Measurements from ENCODE around the gene ADARB2.

Gene ADARB2

DNA sequence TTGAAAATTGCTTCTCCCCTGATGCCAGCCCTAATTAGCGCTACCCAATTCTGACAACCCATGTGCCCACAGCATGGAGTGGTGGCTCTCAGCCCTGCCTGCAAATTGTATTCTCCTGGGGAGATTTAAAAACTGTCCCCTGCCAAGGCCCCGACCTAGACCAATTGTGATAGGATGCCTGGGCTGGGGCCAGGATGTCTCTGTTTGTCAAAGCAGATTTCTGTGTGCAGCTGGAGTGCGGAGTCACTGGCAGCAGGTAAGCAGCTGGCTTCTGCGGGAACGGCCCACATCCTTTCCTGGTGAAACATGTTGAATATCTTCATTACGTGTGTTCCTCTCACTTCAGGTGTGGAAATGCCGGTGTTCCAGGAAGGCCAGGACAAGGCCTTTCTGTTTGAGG lies 442.6 kb downstream of the ADARB2 start:
- no peak for DNase-seq

DNA sequence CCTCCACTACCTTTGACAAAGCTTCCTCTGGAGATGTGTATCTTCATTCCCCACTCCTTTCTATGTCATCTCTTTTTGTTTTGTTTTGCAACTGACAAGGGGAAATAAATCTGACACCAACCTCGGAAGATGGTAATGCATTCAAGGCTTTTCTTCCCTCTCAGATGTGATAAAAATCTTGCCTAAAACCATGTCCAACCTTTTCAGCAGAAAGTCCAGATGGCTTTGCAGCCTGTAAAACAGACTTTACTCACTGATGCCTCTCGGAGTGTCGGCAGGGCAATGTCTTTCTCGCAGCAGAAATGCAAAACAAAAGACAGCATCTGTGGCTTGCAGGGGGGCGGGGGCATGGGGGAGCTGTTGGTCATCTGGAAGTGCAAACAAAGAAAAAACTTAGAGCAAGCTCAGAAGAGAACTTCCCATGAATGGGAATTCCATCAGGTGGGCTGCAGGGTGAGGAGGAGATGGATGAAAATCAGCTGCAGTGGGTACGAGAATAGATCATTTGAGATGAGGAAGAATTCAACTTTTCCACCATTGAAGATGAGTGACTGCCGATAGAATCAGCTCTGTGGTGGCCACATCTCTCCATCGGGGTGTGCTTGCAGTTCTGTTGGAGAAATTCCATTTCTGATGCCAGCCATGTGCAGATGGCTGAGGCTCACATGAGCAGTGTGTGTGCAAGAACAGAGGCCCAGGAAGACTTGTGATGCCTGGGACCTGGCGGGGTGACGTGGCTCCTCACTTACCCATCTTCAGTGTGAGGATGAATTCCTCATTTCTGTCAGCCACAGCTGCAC lies 443.5 kb downstream of the ADARB2 start:
- DNase-seq, result no peak

DNA sequence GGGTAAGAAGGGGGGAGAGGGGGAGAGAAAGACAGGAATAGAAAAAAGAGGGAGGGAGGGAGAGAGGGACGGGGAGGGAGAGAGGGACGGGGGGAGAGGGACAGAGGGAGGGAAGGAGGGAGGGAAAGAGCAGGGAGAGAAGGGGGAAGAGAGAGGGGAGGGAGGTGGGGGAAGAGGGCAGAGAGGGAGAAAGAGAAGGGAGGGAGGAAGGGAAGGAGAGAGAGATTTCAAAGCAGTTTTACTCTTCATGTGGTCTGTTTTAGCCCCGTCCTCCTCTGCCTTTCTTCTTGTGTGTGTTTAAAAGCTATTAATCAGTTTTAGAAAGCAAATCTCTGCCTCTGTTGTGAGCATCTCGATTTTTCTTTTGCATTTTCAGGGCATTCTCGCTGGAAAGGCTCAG lies 444.2 kb downstream of the ADARB2 start:
- DNase-seq, result no peak

- no peak for DNase-seq
Measured at GRCh38 chr10:1292611-1293031, 444.7 kb downstream of the ADARB2 start.

GRCh38 chr10:1291178-1292090 lies 445.9 kb downstream of the ADARB2 start:
- no peak for DNase-seq

DNA sequence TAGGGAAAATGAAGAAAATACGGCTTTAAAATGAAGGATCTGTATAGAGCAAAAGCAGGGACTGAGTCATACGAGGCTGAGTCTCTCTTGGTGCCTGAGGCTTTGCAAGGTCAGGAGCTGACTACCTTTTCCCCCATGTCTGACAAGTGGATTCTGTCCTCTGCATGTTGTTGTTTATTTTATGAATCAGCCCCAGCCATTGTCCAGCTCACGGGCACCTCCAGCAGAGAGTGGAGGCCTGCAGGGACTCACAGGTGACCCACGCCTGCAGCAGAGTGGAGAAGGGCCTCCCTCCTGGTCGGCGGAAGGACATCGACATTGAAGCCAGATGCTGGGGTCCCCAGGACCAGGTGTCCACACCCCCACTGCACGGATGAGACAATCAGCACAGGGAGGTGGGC lies 447.3 kb downstream of the ADARB2 start:
- DNase-seq, result no peak

DNA sequence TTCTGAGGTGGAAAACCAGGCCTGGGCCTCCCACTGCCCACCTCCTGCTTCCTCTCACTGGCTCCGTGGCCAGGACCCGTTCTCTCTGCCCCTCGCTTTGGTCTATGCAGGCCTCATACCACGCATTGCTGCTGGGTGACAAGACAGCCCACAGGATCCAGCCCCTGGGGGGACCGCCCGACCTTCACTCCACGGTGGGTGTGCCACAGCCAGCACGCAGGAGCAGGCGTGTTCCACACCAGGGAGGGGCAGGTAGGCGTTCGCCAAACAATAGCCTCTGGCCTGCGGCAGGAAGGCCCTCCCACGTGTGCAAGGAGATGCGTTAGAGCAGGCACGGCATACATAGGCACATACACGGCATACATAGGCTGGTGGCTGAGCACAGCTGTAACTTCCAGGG lies 447.7 kb downstream of the ADARB2 start:
- DNase-seq, result no peak

- DNase-seq, result no peak
Measured at GRCh38 chr10:1287971-1288401, 449.3 kb downstream of the ADARB2 start.

- DNase-seq, result no peak
Measured at GRCh38 chr10:1287487-1287886, 449.8 kb downstream of the ADARB2 start.

GRCh38 chr10:1284076-1284475 lies 453.2 kb downstream of the ADARB2 start:
- DNase-seq, result no peak

GRCh38 chr10:1281405-1281782 lies 455.9 kb downstream of the ADARB2 start:
- DNase-seq, result no peak

- DNase-seq, result no peak
Measured at GRCh38 chr10:1280466-1281404, 456.6 kb downstream of the ADARB2 start.

DNA sequence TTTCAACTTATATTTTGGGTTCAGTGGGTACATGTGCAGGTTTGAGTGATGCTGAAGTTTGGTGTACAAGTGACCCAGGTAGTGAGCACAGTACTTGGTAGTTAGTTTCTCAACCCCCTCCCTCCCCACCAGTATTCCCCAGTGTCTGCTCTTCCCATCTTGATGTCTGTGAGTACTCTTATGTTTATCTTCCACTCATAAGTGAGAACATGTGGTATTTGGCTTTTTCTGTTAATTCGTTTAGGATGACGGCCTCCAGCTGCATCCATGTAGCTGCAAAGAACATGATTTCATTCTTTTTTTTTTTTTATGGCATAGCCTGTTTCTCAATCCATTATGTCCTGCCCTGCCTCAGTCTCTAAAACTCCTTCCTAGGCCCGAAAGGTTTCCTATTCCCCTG lies 459.0 kb downstream of the ADARB2 start:
- DNase-seq, result no peak

GRCh38 chr10:1274701-1275544 lies 462.4 kb downstream of the ADARB2 start:
- DNase-seq, result no peak

DNA sequence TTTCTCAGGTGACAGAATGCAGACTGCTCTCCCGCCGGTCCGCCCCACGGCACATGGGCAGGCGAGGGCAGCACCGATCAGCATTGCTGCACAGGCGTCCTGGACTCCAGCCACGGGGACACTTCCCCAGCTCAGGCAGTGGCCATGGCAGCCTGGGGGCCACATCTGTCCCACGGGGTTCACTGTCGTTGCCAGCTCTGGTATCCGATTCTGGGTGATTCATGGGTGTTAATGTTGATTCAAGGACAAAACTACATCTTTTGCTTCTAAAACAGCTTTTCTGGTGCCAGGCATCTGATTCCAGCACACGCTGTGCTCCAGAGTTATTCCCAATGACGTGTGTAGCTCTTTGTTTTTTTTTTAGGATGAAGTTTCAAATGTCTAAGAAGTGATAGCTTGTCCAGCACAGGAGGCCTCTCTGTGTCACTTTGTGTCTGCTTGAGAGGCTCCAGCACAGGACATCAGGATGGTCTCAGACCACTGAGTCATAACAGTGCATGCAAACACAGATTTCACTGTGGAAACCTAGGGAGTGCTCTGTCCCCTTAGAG lies 463.1 kb downstream of the ADARB2 start:
- DNase-seq, result no peak

DNA sequence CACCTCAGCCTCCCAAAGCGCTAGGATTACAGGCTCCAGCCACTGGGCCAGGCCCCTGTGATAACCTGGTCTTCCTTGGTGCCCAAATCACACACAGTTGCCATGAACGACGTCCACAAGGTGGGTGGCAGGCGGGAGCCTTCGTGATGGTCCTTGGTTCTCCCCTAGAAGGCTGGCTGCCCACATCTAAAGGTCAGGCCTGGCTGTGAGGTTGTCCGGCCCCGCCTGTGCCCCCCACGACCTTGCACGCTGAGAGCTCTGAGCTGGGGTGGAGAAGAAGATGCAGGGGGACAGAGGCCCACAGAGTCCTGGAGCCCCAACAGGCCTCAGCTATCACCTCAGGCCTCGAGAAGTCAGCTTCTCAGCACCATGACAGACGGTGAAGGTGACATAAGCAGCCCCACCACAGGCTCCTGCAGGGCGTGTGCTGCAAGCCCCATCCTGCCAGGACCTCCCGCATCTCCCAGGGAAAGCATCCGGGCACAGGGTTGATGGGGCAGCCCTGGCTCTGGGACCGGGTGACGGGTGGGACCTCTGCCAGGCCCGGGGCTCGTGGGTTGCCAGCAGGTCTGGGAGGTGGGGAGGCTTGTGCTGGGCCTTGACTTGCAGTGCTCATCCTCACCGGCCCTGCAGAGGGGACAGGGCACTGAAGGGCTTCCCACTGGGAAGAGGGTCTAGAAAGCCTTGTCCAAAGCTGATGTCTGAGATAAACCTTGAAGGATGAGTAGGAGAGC lies 463.8 kb downstream of the ADARB2 start:
- DNase-seq, result no peak

DNA sequence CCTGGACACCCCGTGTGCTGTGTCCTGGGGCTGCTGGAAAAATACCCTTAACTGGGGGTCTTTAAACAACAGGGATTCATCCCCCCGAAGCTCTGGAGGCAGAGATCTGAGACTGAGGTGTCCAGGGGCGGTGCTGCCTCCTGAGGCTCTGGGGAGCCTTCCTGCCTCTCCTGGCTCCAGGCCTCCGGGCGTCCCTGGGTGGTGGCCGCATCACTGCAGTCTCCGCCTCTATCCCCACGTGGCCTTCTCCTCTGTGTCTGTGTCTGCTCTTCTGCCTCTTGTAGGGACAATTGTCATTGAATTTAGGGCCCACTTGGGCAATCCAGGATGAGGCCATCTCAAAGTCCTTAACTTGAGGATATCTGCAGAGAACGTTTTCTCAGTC lies 464.6 kb downstream of the ADARB2 start:
- DNase-seq, result no peak

- no peak for DNase-seq
Measured at GRCh38 chr10:1272079-1272776, 465.1 kb downstream of the ADARB2 start.

DNA sequence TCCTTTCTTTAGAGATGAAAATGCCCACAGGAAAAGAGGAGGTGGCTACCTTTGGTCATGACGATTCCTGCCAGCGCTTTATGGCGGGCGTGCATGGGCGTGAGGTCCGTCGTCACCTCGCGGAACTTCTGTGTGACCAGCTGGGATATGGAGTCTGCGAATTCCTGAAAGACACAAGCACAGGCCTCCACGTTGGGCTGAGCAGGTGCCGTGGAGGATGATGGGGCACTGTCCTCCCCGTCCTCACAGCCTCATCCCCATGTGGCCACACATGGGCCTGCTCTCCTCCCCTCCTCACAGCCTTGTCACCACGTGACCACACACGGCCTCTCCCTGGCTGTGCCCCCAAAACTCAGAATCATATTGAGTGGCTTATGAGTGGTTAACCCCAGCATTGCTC lies 466.4 kb downstream of the ADARB2 start:
- no peak for DNase-seq

GRCh38 chr10:1270490-1270889 lies 466.8 kb downstream of the ADARB2 start:
- no peak for DNase-seq
